ENCODE results near the gene FAM83B.

The FAM83B gene

GRCh38 chr6:54987633-54988290, 141.2 kb downstream of the FAM83B start:
- intact Hi-C loops (cut with DNase I; ENCODE audit: low total_unique reads): no loop called here
- Histone ChIP-seq H3K4me3 (no peak overlapping the region), H3K27ac (no peak overlapping the region), H3K27me3 (no peaks in the 10 kb centered on the region), H3K9me3 (peaks cover 0 to 4% (median 0%) of the 10 kb centered on the region in 3 donors), H3K4me1 (no peaks in the 10 kb centered on the region), H3K36me3 (no peaks in the 10 kb centered on the region)
- TF ChIP-seq CTCF (IDR thresholded peaks at IDR 0.05): no peak
- no peak for DNase-seq

GRCh38 chr6:54988576-54988975, 142.0 kb downstream of the FAM83B start:
- peaks cover 0 to 4% (median 0%) of the 10 kb centered on the region in 3 donors for H3K9me3 ChIP-seq
- no peak overlapping the region for H3K27ac ChIP-seq
- H3K4me1 ChIP-seq: no peaks in the 10 kb centered on the region
- no peaks in the 10 kb centered on the region for H3K36me3 ChIP-seq
- no peak for DNase-seq
- TF ChIP-seq CTCF (IDR thresholded peaks at IDR 0.05): no peak
- intact Hi-C loops (cut with DNase I; ENCODE audit: low total_unique reads): no loop called here
- H3K4me3 ChIP-seq: no peak overlapping the region
- no peaks in the 10 kb centered on the region for H3K27me3 ChIP-seq

GRCh38 chr6:54990001-54990400, 143.4 kb downstream of the FAM83B start:
- TF ChIP-seq CTCF (IDR thresholded peaks at IDR 0.05): no peak
- intact Hi-C loops (cut with DNase I; ENCODE audit: low total_unique reads): no loop called here
- no peak overlapping the region for H3K27ac ChIP-seq

More at GRCh38 chr6:54990001-54990400, 143.4 kb downstream of the FAM83B start:
- Histone ChIP-seq H3K9me3 (no peaks in the 10 kb centered on the region), H3K36me3 (no peaks in the 10 kb centered on the region), H3K4me3 (no peak overlapping the region), H3K4me1 (no peaks in the 10 kb centered on the region), H3K27me3 (no peaks in the 10 kb centered on the region)
- no peak for DNase-seq

Data from tibial artery (tissue), 4 donors.